Chondrocyte (in vitro differentiated cells): ENCODE data around the gene NRG2. TPM values are rescaled to one million over a fixed set of nuclear protein-coding genes. Genes with fewer than 3 reads are reported as not detected.

Source experiments
- DNase-seq: peaks from one replicate; pipeline ENCODE4 v3.0.0; 2021; ENCODE audit warnings: mixed read lengths, low spot score
- H3K27ac Mint-ChIP-seq: one replicate; pipeline ENCODE4 v1.8.0; 2021; ENCODE audit warnings: mild to moderate bottlenecking, moderate library complexity, mixed read lengths; ENCODE audit not compliant: unreplicated experiment
- H3K27me3 Mint-ChIP-seq: 2 replicates; pipeline ENCODE4 v1.8.0; 2021; ENCODE audit warnings: low read depth, mixed read lengths
- H3K36me3 Mint-ChIP-seq: 2 replicates; pipeline ENCODE4 v1.8.0; 2021; ENCODE audit warnings: low read depth, mixed read lengths
- H3K4me1 Mint-ChIP-seq: 2 replicates; pipeline ENCODE4 v1.8.0; 2021; ENCODE audit warnings: low read depth, mild to moderate bottlenecking, mixed read lengths
- H3K4me3 Mint-ChIP-seq: one replicate; pipeline ENCODE4 v1.8.0; 2021; ENCODE audit warnings: mild to moderate bottlenecking, moderate library complexity, mixed read lengths; ENCODE audit not compliant: unreplicated experiment
- H3K9me3 Mint-ChIP-seq: 2 replicates; pipeline ENCODE4 v1.8.0; 2021; ENCODE audit warnings: low read depth, mixed read lengths
- total RNA-seq: library from RNA; stranded (reverse); gene quantifications from 3 replicates; pipeline ENCODE4 v1.2.1, GENCODE V29; 2021
- TF ChIP-seq, protein P1 (sequence below): fragments of 200-600 bp; sonication (generic); IDR thresholded peaks from 2 replicates; pipeline ENCODE4 v1.5.0; 2021; ENCODE audit warnings: antibody characterized with exemption, mild to moderate bottlenecking, moderate library complexity

The NRG2 gene
- total RNA-seq, 1 donor from 2014 or later, result 0.27 TPM

DNA sequence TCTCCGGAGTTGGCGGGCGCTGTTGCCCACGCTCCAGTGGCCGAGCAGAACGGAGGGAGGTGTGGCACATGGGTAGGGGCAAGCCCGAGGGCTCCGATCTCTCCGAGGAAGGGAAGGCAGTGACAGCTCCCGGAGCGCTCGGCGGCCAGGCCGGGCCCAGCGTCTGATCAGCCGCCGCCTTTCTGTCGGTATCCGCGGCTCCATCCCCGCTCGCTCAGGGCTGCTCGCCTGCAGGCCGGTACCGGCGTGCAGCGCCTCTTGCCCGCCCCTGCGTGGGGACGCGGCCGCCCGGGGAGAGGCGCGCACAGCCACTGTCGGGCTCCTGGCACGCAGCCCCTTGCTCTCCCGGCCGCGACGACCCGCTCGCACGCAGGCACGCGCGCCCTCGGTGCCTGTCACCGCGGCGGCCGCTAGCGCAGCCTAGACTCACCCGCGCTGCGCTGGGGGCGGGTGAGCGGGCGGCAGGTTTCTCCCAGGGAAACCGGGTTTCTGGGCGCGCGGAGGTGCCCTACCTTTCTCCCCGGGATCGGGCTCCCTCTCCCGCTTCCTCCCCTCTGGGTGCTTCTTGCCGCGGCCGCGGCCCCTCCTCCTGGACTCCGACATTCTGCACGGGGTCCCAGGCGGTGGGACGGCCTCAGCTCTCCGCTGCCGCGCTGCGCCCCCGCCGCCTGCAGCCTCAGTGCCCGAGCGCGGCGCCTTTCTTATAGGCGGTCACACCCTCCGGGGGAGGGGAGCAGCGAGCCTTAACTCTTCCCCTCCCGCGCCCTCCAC, 139.1 kb downstream of the NRG2 start:
- Mint-ChIP-seq H3K36me3 (no peaks in the 10 kb centered on the region), H3K27me3 (peaks cover 41% of the 10 kb centered on the region), H3K4me1 (peaks cover 7% of the 10 kb centered on the region), H3K4me3 (peak overlapping the region; percentile 55), H3K27ac (no peak overlapping the region), H3K9me3 (no peaks in the 10 kb centered on the region)
- DNase-seq, result no peak
- TF ChIP-seq, protein P1, sequence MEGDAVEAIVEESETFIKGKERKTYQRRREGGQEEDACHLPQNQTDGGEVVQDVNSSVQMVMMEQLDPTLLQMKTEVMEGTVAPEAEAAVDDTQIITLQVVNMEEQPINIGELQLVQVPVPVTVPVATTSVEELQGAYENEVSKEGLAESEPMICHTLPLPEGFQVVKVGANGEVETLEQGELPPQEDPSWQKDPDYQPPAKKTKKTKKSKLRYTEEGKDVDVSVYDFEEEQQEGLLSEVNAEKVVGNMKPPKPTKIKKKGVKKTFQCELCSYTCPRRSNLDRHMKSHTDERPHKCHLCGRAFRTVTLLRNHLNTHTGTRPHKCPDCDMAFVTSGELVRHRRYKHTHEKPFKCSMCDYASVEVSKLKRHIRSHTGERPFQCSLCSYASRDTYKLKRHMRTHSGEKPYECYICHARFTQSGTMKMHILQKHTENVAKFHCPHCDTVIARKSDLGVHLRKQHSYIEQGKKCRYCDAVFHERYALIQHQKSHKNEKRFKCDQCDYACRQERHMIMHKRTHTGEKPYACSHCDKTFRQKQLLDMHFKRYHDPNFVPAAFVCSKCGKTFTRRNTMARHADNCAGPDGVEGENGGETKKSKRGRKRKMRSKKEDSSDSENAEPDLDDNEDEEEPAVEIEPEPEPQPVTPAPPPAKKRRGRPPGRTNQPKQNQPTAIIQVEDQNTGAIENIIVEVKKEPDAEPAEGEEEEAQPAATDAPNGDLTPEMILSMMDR, result no peak

DNA sequence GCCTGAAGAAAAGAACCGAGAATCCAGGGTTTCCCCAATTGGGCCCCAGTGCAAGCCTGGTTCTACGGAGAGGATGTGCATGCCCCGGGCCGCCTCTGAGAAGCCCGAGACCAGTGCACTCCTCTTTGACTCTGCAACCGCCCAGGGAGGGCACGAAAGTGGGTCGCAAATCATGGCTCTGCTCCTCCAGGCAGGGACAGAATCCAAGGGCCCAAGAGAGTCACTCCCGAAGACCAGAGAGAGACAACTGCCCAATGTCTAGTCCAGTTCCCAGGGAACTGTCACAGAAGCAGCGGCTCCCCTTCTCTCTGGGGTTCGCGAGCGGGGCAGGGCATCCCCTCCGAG, 139.7 kb downstream of the NRG2 start:
- H3K9me3 Mint-ChIP-seq, result no peaks in the 10 kb centered on the region
- H3K4me3 Mint-ChIP-seq, result peak overlapping the region; percentile 55
- H3K4me1 Mint-ChIP-seq, result peaks cover 7% of the 10 kb centered on the region

DNA sequence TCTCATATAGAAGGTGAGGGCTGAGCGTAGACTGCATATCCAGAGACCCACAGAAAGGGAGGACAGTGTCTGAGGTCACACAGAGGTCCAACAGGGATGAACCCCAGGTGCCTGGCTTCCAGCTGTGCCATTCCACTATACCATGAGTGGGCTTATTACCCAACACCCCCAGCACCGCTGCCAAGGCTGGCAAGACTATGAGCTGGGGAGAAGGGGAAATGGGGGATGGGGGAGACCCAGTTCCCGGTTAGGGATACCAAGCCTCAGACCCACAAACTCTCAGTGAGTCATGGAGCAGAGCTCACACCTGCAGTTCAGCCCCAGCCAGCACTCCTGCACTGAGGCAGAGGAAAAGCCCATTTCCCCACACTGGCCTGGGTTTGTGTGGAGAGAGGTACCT, 141.1 kb downstream of the NRG2 start:
- H3K27ac Mint-ChIP-seq, result no peak overlapping the region
- H3K36me3 Mint-ChIP-seq, result no peaks in the 10 kb centered on the region
- TF ChIP-seq, protein P1, result no peak
- H3K9me3 Mint-ChIP-seq, result no peaks in the 10 kb centered on the region
- no peak overlapping the region for H3K4me3 Mint-ChIP-seq
- peaks cover 55% of the 10 kb centered on the region for H3K27me3 Mint-ChIP-seq
- peaks cover 7% of the 10 kb centered on the region for H3K4me1 Mint-ChIP-seq
- DNase-seq, result no peak

More for the DNA sequence above, 139.7 kb downstream of the NRG2 start:
- DNase-seq, result no peak
- no peaks in the 10 kb centered on the region for H3K36me3 Mint-ChIP-seq
- TF ChIP-seq, protein P1, result no peak
- no peak overlapping the region for H3K27ac Mint-ChIP-seq
- peaks cover 46% of the 10 kb centered on the region for H3K27me3 Mint-ChIP-seq

DNA sequence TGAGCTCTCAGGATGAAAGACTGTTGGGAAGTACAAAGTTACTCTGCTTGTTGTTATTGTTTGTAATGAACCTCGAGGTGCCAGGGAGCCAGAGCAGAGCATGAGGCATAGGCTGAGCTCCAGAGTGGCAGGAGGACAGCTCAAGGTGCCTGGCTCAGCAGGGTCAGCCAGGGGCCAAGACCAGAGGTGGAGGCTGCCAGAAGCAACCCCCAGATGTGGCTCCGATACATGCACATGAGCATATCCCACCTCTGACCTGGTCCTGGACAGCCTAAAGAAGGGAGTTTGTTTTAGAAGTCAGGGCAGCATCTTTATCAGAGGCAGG, 141.9 kb downstream of the NRG2 start:
- TF ChIP-seq, protein P1, result no peak
- H3K27me3 Mint-ChIP-seq, result peaks cover 60% of the 10 kb centered on the region
- H3K36me3 Mint-ChIP-seq, result no peaks in the 10 kb centered on the region
- H3K27ac Mint-ChIP-seq, result no peak overlapping the region
- H3K4me1 Mint-ChIP-seq, result peaks cover 7% of the 10 kb centered on the region
- H3K9me3 Mint-ChIP-seq, result no peaks in the 10 kb centered on the region
- H3K4me3 Mint-ChIP-seq, result no peak overlapping the region
- no peak for DNase-seq

- Mint-ChIP-seq H3K4me3 (no peak overlapping the region), H3K4me1 (peaks cover 7% of the 10 kb centered on the region), H3K27ac (no peak overlapping the region), H3K36me3 (no peaks in the 10 kb centered on the region), H3K27me3 (peaks cover 60% of the 10 kb centered on the region), H3K9me3 (no peaks in the 10 kb centered on the region)
- TF ChIP-seq, protein P1, result no peak
- no peak for DNase-seq
Observed at GRCh38 chr5:139900546-139901250, 142.4 kb downstream of the NRG2 start.
